Measurements from ENCODE around the gene MYB. TPM values are rescaled to one million over a fixed set of nuclear protein-coding genes. Genes with fewer than 3 reads are reported as not detected.

The MYB gene
- total RNA-seq, 4 donors from 2014 or later = 0.50 to 0.96 (median 0.56) TPM; not detected in 1

GRCh38 chr6:135183002-135183531 is 2.0 kb downstream of the MYB start:
- no peak for TF ChIP-seq CTCF (IDR thresholded peaks at IDR 0.05)
- DNase-seq (ENCODE audit: low spot score) (no peak), ATAC-seq (ENCODE audit: low FRiP score) (no peak)

GRCh38 chr6:135183532-135184440 is 2.7 kb downstream of the MYB start:
- DNase-seq (ENCODE audit: low spot score) (no peak), ATAC-seq (ENCODE audit: low FRiP score) (no peak)
- TF ChIP-seq CTCF (IDR thresholded peaks at IDR 0.05) = no peak

- no peak for DNase-seq (ENCODE audit: low spot score)
- ATAC-seq (ENCODE audit: low FRiP score) = no peak
These were observed 4.4 kb downstream of the MYB start for GRCh38 chr6:135185483-135185882.

GRCh38 chr6:135186255-135186654 is 5.1 kb downstream of the MYB start:
- DNase-seq (ENCODE audit: low spot score) (no peak), ATAC-seq (ENCODE audit: low FRiP score) (no peak)
- TF ChIP-seq CTCF (IDR thresholded peaks at IDR 0.05) = no peak

More at GRCh38 chr6:135185483-135185882, 4.4 kb downstream of the MYB start:
- TF ChIP-seq CTCF (IDR thresholded peaks at IDR 0.05) = no peak

GRCh38 chr6:135187372-135187771 is 6.3 kb downstream of the MYB start:
- DNase-seq (ENCODE audit: low spot score) = no peak
- TF ChIP-seq CTCF (IDR thresholded peaks at IDR 0.05) = no peak
- ATAC-seq (ENCODE audit: low FRiP score) = no peak

GRCh38 chr6:135188718-135189117 is 7.6 kb downstream of the MYB start:
- TF ChIP-seq CTCF (IDR thresholded peaks at IDR 0.05) = no peak
- no peak for ATAC-seq (ENCODE audit: low FRiP score)
- DNase-seq (ENCODE audit: low spot score) = no peak

- TF ChIP-seq CTCF (IDR thresholded peaks at IDR 0.05) = no peak
- no peak for ATAC-seq (ENCODE audit: low FRiP score)
- DNase-seq (ENCODE audit: low spot score) = no peak
These were observed 8.2 kb downstream of the MYB start for GRCh38 chr6:135189344-135189743.

Measured in omental fat pad (tissue), 4 donors.